ENCODE data around the gene ZNF653.
A peak's percentile ranks its signal among the peaks of the same experiment; 100 is the strongest.
"Not testable (repeated sequence)": the region's sequence is repeated elsewhere in the genome, so short reads cannot be mapped to it uniquely, and the experiment has no call there.

Gene ZNF653

GRCh38 chr19:11453468-11454341 lies 51.9 kb downstream of the ZNF653 start:
- no peak for DNase-seq

- DNase-seq: no peak
These were observed 52.9 kb downstream of the ZNF653 start for GRCh38 chr19:11452620-11453310.

- DNase-seq: no peak
These were observed 53.6 kb downstream of the ZNF653 start for GRCh38 chr19:11451871-11452619.

- DNase-seq: no peak
These were observed 54.2 kb downstream of the ZNF653 start for GRCh38 chr19:11451327-11451870.

- DNase-seq: no peak
These were observed 54.9 kb downstream of the ZNF653 start for GRCh38 chr19:11450570-11451326.

- no peak for DNase-seq
These were observed 56.6 kb downstream of the ZNF653 start for GRCh38 chr19:11448923-11449554.

- no peak for DNase-seq
These were observed 57.2 kb downstream of the ZNF653 start for GRCh38 chr19:11448410-11448809.

GRCh38 chr19:11447347-11448262 lies 58.0 kb downstream of the ZNF653 start:
- no peak for DNase-seq

- DNase-seq: no peak
These were observed 58.9 kb downstream of the ZNF653 start for GRCh38 chr19:11446652-11447301.

GRCh38 chr19:11446271-11446651 lies 59.4 kb downstream of the ZNF653 start:
- no peak for DNase-seq

GRCh38 chr19:11445141-11445540 lies 60.5 kb downstream of the ZNF653 start:
- no peak for DNase-seq

- no peak for DNase-seq
These were observed 61.6 kb downstream of the ZNF653 start for GRCh38 chr19:11444059-11444458.

GRCh38 chr19:11437955-11438354 lies 67.7 kb downstream of the ZNF653 start:
- DNase-seq: no peak

GRCh38 chr19:11435833-11436313 lies 69.8 kb downstream of the ZNF653 start:
- DNase-seq: no peak

GRCh38 chr19:11435057-11435832 lies 70.4 kb downstream of the ZNF653 start, which contains the start of the genes ODAD3 and PRKCSH:
TSS of gene ODAD3 (minus strand) at chr19:11435121. CDS start at chr19:11435016, 105 bp downstream.
TSS of gene PRKCSH (plus strand) at chr19:11435635. CDS start at chr19:11436118, 483 bp downstream.
- DNase-seq: peak; percentile 99

- DNase-seq: no peak
These were observed 71.0 kb downstream of the ZNF653 start for GRCh38 chr19:11434703-11435056.

GRCh38 chr19:11433526-11433925 lies 72.1 kb downstream of the ZNF653 start:
- not testable (repeated sequence) for DNase-seq

All from NCI-H1436 (cell line).